Measurements from ENCODE around the gene ARHGAP8. TPM values are rescaled to one million over a fixed set of nuclear protein-coding genes. Genes with fewer than 3 reads are reported as not detected.

ARHGAP8 gene
- total and polyA plus RNA-seq, 12 donors = 0.17 to 0.53 (median 0.33) TPM; not detected in 5

DNA sequence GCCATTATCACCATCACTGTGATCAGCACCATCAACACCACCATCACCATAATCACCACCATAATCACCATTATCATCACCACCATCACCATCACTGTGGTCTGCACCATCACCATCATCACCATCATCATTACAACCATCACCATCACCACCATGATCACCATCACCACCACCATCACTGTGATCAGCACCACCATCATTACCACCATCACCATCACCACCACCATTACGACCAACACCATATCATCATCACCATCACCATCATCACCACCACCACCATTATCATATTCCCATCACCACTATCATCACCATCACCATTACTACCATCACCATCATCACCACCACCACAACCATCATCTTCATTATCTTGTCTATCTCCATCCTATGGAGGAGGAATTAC, 132.2 kb downstream of the ARHGAP8 start:
- WGBS, 2 donors = 96 to 98% methylated on average over 1 of the region's 1 CpG
- TF ChIP-seq, protein P1, sequence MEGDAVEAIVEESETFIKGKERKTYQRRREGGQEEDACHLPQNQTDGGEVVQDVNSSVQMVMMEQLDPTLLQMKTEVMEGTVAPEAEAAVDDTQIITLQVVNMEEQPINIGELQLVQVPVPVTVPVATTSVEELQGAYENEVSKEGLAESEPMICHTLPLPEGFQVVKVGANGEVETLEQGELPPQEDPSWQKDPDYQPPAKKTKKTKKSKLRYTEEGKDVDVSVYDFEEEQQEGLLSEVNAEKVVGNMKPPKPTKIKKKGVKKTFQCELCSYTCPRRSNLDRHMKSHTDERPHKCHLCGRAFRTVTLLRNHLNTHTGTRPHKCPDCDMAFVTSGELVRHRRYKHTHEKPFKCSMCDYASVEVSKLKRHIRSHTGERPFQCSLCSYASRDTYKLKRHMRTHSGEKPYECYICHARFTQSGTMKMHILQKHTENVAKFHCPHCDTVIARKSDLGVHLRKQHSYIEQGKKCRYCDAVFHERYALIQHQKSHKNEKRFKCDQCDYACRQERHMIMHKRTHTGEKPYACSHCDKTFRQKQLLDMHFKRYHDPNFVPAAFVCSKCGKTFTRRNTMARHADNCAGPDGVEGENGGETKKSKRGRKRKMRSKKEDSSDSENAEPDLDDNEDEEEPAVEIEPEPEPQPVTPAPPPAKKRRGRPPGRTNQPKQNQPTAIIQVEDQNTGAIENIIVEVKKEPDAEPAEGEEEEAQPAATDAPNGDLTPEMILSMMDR (IDR thresholded peaks at IDR 0.05) = no peak
- Histone ChIP-seq H3K4me3 (no peak overlapping the region), H3K36me3 (no peaks in the 10 kb centered on the region), H3K27ac (no peak overlapping the region), H3K9me3 (no peaks in the 10 kb centered on the region), H3K4me1 (no peaks in the 10 kb centered on the region), H3K27me3 (no peaks in the 10 kb centered on the region)
- intact Hi-C loops (cut with DNase I) = no loop called here
- no peak for ATAC-seq
- DNase-seq = no peak

DNA sequence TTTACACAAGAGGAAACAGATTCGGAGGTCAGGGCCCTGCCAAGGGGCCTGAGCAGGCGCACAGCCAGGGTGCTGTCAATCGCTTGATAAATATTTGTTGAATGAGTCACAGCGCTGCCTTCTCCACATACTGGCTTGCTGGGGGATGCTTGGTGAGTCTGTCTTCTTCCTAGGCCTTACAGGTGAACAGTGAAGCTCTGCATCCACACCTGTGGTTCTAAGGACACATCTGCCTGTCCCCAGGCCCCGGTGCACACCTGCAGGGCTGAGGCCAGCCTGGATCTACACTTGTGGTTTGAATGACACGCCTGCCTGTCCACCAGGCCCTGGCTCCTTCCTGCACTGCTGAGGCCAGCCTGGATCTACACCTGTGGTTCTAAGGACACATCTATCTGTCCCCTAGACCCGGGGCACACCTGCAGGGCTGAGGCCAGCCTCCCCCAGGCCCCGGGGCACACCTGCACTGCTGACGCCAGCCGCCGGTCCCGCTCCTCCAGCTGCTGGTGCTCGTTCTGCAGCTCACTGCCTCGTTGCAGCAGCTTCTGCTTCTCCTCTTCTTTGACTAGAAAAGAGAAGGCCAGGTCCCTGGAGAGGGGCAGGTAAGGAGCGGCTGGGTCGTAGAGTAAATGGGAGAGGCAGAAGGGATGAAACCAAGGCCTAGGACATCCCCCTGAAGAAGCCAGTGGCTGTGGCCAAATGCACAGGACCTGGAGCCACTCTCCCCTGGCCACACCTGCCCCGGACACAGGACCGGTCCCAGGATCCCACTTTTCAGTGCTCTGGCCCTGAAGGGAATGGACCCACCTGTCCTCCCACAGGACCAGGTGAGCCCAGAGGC, 132.8 kb downstream of the ARHGAP8 start:
- WGBS, 2 donors = 89 to 90% methylated on average over 17 to 18 of the region's 18 CpGs
- DNase-seq = no peak
- TF ChIP-seq, protein P1 (IDR thresholded peaks at IDR 0.05) = no peak
- H3K27me3 ChIP-seq = no peaks in the 10 kb centered on the region
- no peak overlapping the region for H3K4me3 ChIP-seq
- no peak overlapping the region for H3K27ac ChIP-seq
- ATAC-seq = no peak
- intact Hi-C loops (cut with DNase I) = no loop called here
- H3K4me1 ChIP-seq = no peaks in the 10 kb centered on the region
- H3K9me3 ChIP-seq = no peaks in the 10 kb centered on the region
- H3K36me3 ChIP-seq = no peaks in the 10 kb centered on the region

DNA sequence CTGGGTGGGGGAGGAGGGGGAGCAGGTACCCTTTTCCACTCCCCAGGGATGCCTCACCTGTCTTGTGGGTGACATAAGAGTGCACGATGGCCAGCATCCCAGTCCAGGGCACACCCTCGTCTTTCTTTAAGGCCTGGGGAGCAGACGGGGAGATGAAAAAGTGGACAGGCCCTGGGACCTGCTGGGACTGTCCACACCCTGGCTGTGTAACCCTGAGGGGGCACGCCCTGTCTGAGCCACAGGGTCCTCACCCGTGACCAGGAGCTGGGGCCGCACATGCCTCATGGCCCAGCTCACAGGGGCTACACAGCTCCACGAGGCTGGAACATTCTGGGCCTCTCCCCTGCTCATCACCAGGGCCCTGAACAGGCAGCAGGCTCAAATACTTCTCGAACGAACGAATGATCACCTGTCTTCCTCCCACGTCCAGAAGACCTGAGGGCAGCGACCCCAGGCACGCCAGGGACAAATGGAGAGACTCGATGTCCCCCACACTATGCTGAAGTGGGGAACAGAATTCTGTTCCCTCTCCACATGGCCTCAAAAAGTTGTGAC, 133.5 kb downstream of the ARHGAP8 start:
- Histone ChIP-seq H3K36me3 (no peaks in the 10 kb centered on the region), H3K4me1 (no peaks in the 10 kb centered on the region), H3K27me3 (no peaks in the 10 kb centered on the region), H3K4me3 (no peak overlapping the region), H3K27ac (no peak overlapping the region), H3K9me3 (no peaks in the 10 kb centered on the region)
- no peak for ATAC-seq
- intact Hi-C loops (cut with DNase I) = no loop called here
- TF ChIP-seq, protein P1 (IDR thresholded peaks at IDR 0.05) = no peak
- 85 to 86% methylated on average over 14 of the region's 14 CpGs for WGBS, 2 donors
- no peak for DNase-seq

DNA sequence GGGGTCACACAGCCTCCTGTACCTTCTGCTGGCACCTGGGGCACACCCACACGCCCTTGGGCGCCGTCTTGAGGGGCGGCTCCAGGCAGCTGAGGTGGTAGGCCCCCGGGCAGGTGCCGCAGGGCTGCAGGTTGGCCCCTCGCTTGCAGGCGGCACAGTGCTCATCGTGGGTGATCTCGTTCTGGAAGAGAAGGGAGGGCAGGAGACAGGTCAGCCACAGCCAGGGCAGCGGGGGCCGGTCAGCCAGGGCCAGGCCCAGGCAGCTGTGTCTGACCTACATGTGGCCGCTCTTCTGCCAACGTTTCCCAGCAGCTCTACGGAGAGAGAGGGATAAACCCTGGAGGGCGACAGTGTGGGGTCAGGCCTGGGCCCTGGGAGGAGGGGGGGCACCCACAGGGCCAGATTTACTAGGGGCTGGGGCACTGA, 135.6 kb downstream of the ARHGAP8 start:
- DNase-seq (no peak), ATAC-seq (no peak)
- Histone ChIP-seq H3K36me3 (no peaks in the 10 kb centered on the region), H3K27me3 (no peaks in the 10 kb centered on the region), H3K4me3 (no peak overlapping the region), H3K27ac (no peak overlapping the region), H3K4me1 (no peaks in the 10 kb centered on the region), H3K9me3 (no peaks in the 10 kb centered on the region)
- intact Hi-C loops (cut with DNase I) = no loop called here
- TF ChIP-seq, protein P1 (IDR thresholded peaks at IDR 0.05) = no peak
- WGBS, 2 donors = 82 to 88% methylated on average over 15 to 16 of the region's 16 CpGs
